Esophagus (tissue), 2 donors: ENCODE results near the gene TKTL2. TPM values are rescaled to one million over a fixed set of nuclear protein-coding genes. Genes with fewer than 3 reads are reported as not detected.

Experiments used
- H3K27ac ChIP-seq, 2 donors: one replicate each; pipeline ENCODE4 v1.5.1; 2013; ENCODE audit warnings: low read depth in 2 of 2, mild to moderate bottlenecking in 2 of 2, inconsistent platforms in 1 of 2, low read length in 1 of 2, moderate library complexity in 1 of 2
- H3K27me3 ChIP-seq, 2 donors: one replicate each; pipeline ENCODE4 v1.6.1; 2013; ENCODE audit warnings: low read length in 2 of 2, control low read depth in 1 of 2, mild to moderate bottlenecking in 1 of 2; ENCODE audit not compliant: insufficient read depth in 2 of 2, control insufficient read depth in 1 of 2
- H3K36me3 ChIP-seq, 2 donors: one replicate each; pipeline ENCODE4 v1.6.1; 2013; ENCODE audit warnings: low read length in 1 of 2; ENCODE audit not compliant: control insufficient read depth in 2 of 2, insufficient read depth in 2 of 2
- H3K4me1 ChIP-seq, 2 donors: one replicate each; pipeline ENCODE4 v1.6.1; 2013; ENCODE audit warnings: low read length in 1 of 2; ENCODE audit not compliant: control insufficient read depth in 2 of 2, insufficient read depth in 2 of 2
- H3K4me3 ChIP-seq, 2 donors: one replicate each; pipeline ENCODE4 v1.5.1; 2013; ENCODE audit warnings: low read length in 2 of 2, mild to moderate bottlenecking in 2 of 2, low read depth in 1 of 2, moderate library complexity in 1 of 2
- H3K9me3 ChIP-seq, 2 donors: one replicate each; pipeline ENCODE4 v1.6.1; 2013; ENCODE audit warnings: mild to moderate bottlenecking in 2 of 2, low read depth in 1 of 2, low read length in 1 of 2, moderate library complexity in 1 of 2; ENCODE audit not compliant: control insufficient read depth in 2 of 2, insufficient read depth in 1 of 2
- WGBS, 2 donors: extraction: QIAGEN DNeasy Blood & Tissue Kit; methylation state at CpG; one replicate each; pipeline ENCODE4 v1.1.7; 2013; 5-methylcytosine and 5-hydroxymethylcytosine counted together
- polyA plus RNA-seq, 2 donors: library from polyadenylated mRNA; stranded (reverse); fragments of 200-250 nt; gene quantifications; one replicate each; pipeline ENCODE4 v1.2.3, GENCODE V29; 2013
- donor health status: healthy with polysubstance abuse.
- donor health status: Bipolar disorder and iron deficiency.

The TKTL2 gene, protein sequence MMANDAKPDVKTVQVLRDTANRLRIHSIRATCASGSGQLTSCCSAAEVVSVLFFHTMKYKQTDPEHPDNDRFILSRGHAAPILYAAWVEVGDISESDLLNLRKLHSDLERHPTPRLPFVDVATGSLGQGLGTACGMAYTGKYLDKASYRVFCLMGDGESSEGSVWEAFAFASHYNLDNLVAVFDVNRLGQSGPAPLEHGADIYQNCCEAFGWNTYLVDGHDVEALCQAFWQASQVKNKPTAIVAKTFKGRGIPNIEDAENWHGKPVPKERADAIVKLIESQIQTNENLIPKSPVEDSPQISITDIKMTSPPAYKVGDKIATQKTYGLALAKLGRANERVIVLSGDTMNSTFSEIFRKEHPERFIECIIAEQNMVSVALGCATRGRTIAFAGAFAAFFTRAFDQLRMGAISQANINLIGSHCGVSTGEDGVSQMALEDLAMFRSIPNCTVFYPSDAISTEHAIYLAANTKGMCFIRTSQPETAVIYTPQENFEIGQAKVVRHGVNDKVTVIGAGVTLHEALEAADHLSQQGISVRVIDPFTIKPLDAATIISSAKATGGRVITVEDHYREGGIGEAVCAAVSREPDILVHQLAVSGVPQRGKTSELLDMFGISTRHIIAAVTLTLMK
- not detected for polyA plus RNA-seq

DNA sequence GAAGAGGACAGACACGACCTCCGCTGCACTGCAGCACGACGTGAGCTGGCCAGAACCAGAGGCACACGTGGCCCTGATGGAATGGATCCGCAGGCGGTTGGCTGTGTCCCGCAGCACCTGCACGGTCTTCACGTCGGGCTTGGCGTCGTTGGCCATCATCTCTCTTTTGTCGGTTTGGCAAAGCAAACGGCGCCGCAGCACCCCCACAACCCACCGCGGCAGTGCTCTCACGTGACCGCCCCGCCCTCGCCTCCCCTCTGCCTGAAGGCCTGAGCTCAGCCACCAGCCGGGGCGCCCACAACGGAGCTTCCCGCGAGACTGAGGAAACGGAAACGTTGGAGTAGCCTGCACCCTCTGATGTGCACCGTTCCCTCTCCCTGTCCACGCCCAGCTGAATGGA, at the start of gene TKTL2:
Gene TKTL2 (minus strand): TSS at position 179 of the 400 bp plus-strand sequence. CDS start 20 bp downstream, at position 159.
- Histone ChIP-seq H3K36me3 (no peaks in the 10 kb centered on the region), H3K27me3 (no peaks in the 10 kb centered on the region), H3K27ac (no peak within 1 kb of the TSS), H3K4me1 (no peaks in the 10 kb centered on the region), H3K9me3 (peaks cover 0 to 2% of the 10 kb centered on the region in 2 donors), H3K4me3 (no peak within 1 kb of the TSS)
- 90 to 93% methylated on average over 31 to 32 of the region's 32 CpGs for WGBS, 2 donors

DNA sequence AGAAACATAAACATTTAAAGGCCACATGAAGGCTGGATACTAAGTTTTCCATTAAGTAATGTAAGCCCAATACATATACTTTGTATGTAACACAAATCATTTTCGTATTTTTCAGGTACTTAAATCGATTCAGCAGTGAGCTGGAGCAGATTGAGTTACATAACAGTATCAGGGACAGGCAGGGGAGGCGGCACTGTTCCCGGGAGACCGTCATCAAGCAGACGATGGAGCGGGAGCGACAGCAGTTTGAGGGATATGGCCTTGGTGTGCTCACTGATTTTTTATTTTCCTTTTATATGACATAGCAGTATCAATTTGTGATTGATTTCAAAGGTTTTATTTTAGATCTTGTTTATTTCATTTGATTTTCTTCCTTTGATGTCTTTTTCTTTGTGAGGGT, 41.6 kb upstream of the TKTL2 start:
- Histone ChIP-seq H3K36me3 (peaks cover 3 to 10% of the 10 kb centered on the region in 2 donors), H3K9me3 (no peaks in the 10 kb centered on the region), H3K27ac (no peak overlapping the region), H3K4me3 (no peak overlapping the region), H3K4me1 (no peaks in the 10 kb centered on the region), H3K27me3 (no peaks in the 10 kb centered on the region)
- 94 to 96% methylated on average over 8 of the region's 8 CpGs for WGBS, 2 donors

DNA sequence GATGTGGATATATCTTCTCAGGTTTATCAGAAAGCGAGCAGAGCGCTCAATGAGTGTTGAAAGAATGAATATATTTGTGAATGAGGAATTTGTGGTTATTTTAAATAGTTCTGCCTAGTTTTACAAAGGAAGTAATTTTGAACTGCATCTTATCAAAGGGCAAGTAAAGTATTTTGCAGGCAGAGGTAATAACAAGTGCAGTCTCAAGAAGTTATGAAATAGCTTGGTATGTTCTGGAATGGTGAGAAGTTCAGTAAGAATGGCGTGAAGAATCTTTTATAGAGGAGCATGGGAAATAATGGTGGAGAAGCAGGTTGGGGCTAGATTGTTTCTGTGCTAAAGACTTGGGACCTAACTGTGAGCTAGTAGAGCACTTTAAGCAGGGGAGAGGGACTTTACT, 31.8 kb upstream of the TKTL2 start:
- no peaks in the 10 kb centered on the region for H3K4me1 ChIP-seq
- WGBS, 2 donors: 88 to 93% methylated on average over 3 of the region's 3 CpGs
- no peaks in the 10 kb centered on the region for H3K9me3 ChIP-seq
- H3K27ac ChIP-seq: no peak overlapping the region
- H3K36me3 ChIP-seq: peaks cover 0 to 4% of the 10 kb centered on the region in 2 donors
- H3K27me3 ChIP-seq: no peaks in the 10 kb centered on the region
- H3K4me3 ChIP-seq: no peak overlapping the region

DNA sequence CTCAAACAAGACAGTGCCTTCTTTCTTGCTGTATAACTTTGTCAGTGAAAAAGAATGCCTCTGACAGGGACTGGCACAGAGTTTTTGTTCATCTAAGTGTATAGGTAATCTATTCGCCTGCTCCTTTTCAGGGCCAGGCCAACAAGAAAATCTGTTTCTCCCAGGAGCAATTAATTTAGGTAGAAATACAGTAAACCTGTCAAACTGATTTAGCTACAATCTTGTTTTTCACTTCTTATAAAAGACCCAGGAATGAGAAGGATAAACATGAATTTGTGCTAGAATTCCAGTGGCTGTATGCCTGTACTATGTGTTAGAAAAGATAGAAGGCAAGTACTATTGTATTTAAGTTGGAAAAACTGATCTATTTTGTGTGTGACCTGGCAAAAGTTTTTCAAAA, 27.0 kb upstream of the TKTL2 start:
- WGBS, 2 donors: 90 to 93% methylated on average over 1 of the region's 1 CpG
- H3K4me3 ChIP-seq: no peak overlapping the region
- H3K27ac ChIP-seq: no peak overlapping the region
- no peaks in the 10 kb centered on the region for H3K9me3 ChIP-seq
- H3K36me3 ChIP-seq: no peaks in the 10 kb centered on the region
- H3K27me3 ChIP-seq: no peaks in the 10 kb centered on the region
- H3K4me1 ChIP-seq: no peaks in the 10 kb centered on the region

- H3K4me3 ChIP-seq: peak overlapping the region in 1 of 2 donors; percentile 41
These were observed 22.3 kb upstream of the TKTL2 start for GRCh38 chr4:163495900-163496299.

GRCh38 chr4:163494360-163495241, 21.0 kb upstream of the TKTL2 start, which contains the start of gene TMA16:
TSS of gene TMA16 (plus strand) at chr4:163494690. CDS start at chr4:163494802, 112 bp downstream.
- peak within 1 kb of the TSS; percentile 90 to 96 for H3K27ac ChIP-seq
- WGBS, 2 donors: 0 to 1% methylated on average over 64 of the region's 64 CpGs
- no peaks in the 10 kb centered on the region for H3K36me3 ChIP-seq
- H3K27me3 ChIP-seq: no peaks in the 10 kb centered on the region
- H3K9me3 ChIP-seq: no peaks in the 10 kb centered on the region
- peak within 1 kb of the TSS; percentile 62 to 98 for H3K4me3 ChIP-seq
- H3K4me1 ChIP-seq: no peaks in the 10 kb centered on the region

More at GRCh38 chr4:163495900-163496299, 22.3 kb upstream of the TKTL2 start:
- Histone ChIP-seq H3K4me1 (no peaks in the 10 kb centered on the region), H3K36me3 (no peaks in the 10 kb centered on the region), H3K27me3 (no peaks in the 10 kb centered on the region), H3K27ac (no peak overlapping the region), H3K9me3 (no peaks in the 10 kb centered on the region)
- WGBS, 2 donors: 7 to 11% methylated on average over 1 of the region's 1 CpG

DNA sequence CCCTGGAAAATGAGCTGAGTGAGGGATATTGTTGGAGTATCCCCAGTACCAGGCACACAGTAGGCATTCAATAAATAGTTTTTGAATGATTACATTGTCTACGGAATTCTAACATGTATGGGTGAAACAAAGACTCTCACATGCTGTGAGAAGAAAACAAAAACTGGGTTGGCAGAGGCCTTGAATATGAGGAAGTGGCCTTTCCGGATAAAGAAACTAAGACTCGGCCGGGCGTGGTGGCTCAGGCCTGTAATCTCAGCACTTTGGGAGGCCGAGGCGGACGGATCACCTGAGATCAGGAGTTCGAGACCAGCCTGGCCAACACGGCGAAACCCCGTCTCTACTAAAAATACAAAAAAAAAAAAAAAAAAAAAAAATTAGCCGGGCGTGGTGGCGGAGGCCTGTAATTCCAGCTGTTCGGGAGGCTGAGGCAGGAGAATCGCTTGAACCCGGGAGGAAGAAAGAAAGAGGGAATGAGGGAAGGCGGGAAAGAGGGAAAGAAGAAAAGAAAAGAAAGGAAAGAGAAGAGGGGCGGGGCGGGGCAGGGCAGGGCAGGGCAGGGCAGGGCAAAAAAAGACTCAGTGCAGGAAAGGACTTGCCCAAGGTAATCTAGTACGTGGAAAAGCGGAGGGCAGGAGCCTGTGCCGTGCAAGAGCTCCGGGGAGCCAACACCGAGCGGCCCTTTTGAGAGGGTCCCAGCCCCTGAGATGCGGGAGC, 20.2 kb upstream of the TKTL2 start:
- H3K4me1 ChIP-seq: no peaks in the 10 kb centered on the region
- WGBS, 2 donors: 34 to 45% methylated on average over 24 to 28 of the region's 28 CpGs
- H3K4me3 ChIP-seq: peak overlapping the region; percentile 62 to 98
- H3K27me3 ChIP-seq: no peaks in the 10 kb centered on the region
- no peaks in the 10 kb centered on the region for H3K9me3 ChIP-seq
- H3K36me3 ChIP-seq: no peaks in the 10 kb centered on the region
- peak overlapping the region; percentile 90 to 96 for H3K27ac ChIP-seq

DNA sequence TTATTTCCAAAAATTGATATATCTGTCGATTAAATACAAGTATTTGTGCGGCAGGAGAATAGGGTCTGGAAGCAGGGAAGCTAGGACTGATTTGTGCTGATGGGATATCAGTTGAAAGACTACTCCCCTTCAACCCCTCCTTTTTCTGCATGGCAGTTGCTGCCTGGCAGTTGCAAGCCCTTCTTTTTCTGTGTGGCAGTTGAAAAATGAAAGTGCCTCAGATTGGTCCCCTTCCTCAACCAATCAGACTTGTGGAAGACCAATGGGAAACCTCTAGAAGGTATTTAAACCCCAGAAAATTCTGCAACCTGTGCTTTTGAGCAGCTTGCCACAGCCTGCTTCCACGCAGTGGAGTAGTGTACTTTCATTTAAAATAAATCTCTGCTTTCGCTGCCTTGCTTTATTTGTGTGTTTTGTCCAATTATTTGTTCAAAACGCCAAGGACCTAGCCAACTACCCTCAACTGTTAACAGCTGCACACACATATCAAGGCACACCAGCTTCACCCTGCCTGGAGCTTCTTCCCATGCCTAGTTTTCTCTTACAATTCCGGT, 19.5 kb upstream of the TKTL2 start:
- H3K36me3 ChIP-seq: no peaks in the 10 kb centered on the region
- H3K27me3 ChIP-seq: no peaks in the 10 kb centered on the region
- H3K4me3 ChIP-seq: no peak overlapping the region
- H3K27ac ChIP-seq: no peak overlapping the region
- H3K9me3 ChIP-seq: no peaks in the 10 kb centered on the region
- no peaks in the 10 kb centered on the region for H3K4me1 ChIP-seq
- WGBS, 2 donors: 88 to 94% methylated on average over 6 of the region's 6 CpGs
